Heart right ventricle (tissue), 16 donors: ENCODE data around the gene MBNL2. TPM values are rescaled to one million over a fixed set of nuclear protein-coding genes. Genes with fewer than 3 reads are reported as not detected.
A peak's percentile ranks its signal among the peaks of the same experiment; 100 is the strongest.

Source experiments
- ATAC-seq, 8 donors: fragments of 200-7000 bp; cut with Tn5 transposase; one replicate each; pipeline ENCODE4 v1.9.1; 2020; ENCODE audit warnings: mild to moderate bottlenecking in 8 of 8, moderate library complexity in 8 of 8, moderate number of reproducible peaks in 1 of 8
- DNase-seq, 2 donors: peaks; one replicate each; pipeline ENCODE4 v3.0.0-alpha.2; 2020
- H3K27ac ChIP-seq, 10 donors: fragments of 200-600 bp; sonication (generic) in 2 of 10; one replicate each; pipeline versions ENCODE4 v1.5.0 to v1.8.0; 2020 to 2022; ENCODE audit warnings: mild to moderate bottlenecking in 3 of 10
- H3K27me3 ChIP-seq, 7 donors: fragments of 200-600 bp; one replicate each; pipeline ENCODE4 v1.8.0; 2021 to 2022; ENCODE audit warnings: mild to moderate bottlenecking in 2 of 7
- H3K36me3 ChIP-seq, 9 donors: fragments of 200-600 bp; sonication (generic) in 1 of 9; one replicate each; pipeline versions ENCODE4 v1.5.0 to v1.8.0; 2020 to 2022; ENCODE audit warnings: mild to moderate bottlenecking in 2 of 9
- H3K4me1 ChIP-seq, 9 donors: fragments of 200-600 bp; sonication (generic) in 1 of 9; one replicate each; pipeline versions ENCODE4 v1.5.0 to v1.8.0; 2020 to 2022; ENCODE audit warnings: mild to moderate bottlenecking in 4 of 9
- H3K4me3 ChIP-seq, 10 donors: fragments of 200-600 bp; sonication (generic) in 2 of 10; one replicate each; pipeline versions ENCODE4 v1.5.0 to v1.8.0; 2020 to 2022; ENCODE audit warnings: mild to moderate bottlenecking in 7 of 10, moderate library complexity in 2 of 10
- H3K9me3 ChIP-seq, 11 donors: fragments of 200-600 bp in 10 of 11; sonication (generic) in 2 of 11; one replicate each; pipeline versions ENCODE4 v1.5.0 to v1.8.0; 2013 to 2022; ENCODE audit warnings: mild to moderate bottlenecking in 2 of 11, control low read depth in 1 of 11, moderate library complexity in 1 of 11
- WGBS, 2 donors: extraction: QIAGEN DNeasy Blood & Tissue Kit; methylation state at CpG; one replicate each; pipeline ENCODE4 v1.1.7; 2013; ENCODE audit warnings: inconsistent platforms in 1 of 2; 5-methylcytosine and 5-hydroxymethylcytosine counted together
- intact Hi-C, 10 donors: fragments of 100-400 bp; cut with DNase I; formaldehyde crosslinking; loops; one replicate each; pipeline versions ENCODE4 v1.11.1 to v1.14.2; 2022
- polyA plus RNA-seq, 2 donors: library from polyadenylated mRNA; stranded (reverse); fragments of 200-250 nt; gene quantifications; one replicate each; pipeline ENCODE4 v1.2.3, GENCODE V29; 2013
- total RNA-seq, 10 donors: library from RNA; stranded (reverse); fragmentation: NEBNext Ultra II Directional in 3 of 10; extraction: Animal tissue kit (Norgen Biotek cat#: 25700) in 3 of 10; gene quantifications; one replicate each; pipeline versions ENCODE4 v1.2.1 to v1.2.4, GENCODE V29; 2021 to 2023
- TF ChIP-seq, protein P1 (sequence below), 9 donors: fragments of 200-600 bp; sonication (generic) in 2 of 9; IDR thresholded peaks; one replicate each; pipeline versions ENCODE4 v1.5.0 to v1.8.0; 2021 to 2022; ENCODE audit warnings: antibody characterized with exemption in 9 of 9, mild to moderate bottlenecking in 5 of 9, moderate library complexity in 1 of 9
- donor health status: Arrhythmogenic right ventricular cardiomyopathy.
- donor health status: ischemic (EF 13 %, LVEDD 7.1; RV severe dilation, severe dysfunction).
- donor health status: healthy with polysubstance abuse.
- donor health status: DM: no; HTN: yes; CAD: no.
- donor health status: DM: no; HTN: no; CAD: no.
- donor health status: ischemic (EF 25% LVEDD 6.9; RV normal size, moderate dysfunction).
- donor health status: ischemic (EF 25% LVEDD 5.7; RV mildly dilated, moderate dysfunction).
- donor health status: healthy.
- donor health status: DM: yes; HTN: yes; CAD: no.
- donor health status: Ischemic cardiomyopathy.
- donor health status: ischemic (EF 35%, LVEDD 5.7; RV mildly dilated, moderate dysfunction).
- donor health status: nonischemic (EF 11% LVEDD 7.7; RV severe dilation, severe dysfunction).
- donor health status: DM: yes; HTN: yes; CAD: no.
- donor health status: PGD.
- donor health status: ischemic (EF 29% LVEDD 5.4; RV normal size, mild dysfunction).
- donor health status: nonischemic (EF 23%, LVEDD 6.1; RV moderate dilation, normal function).

Gene MBNL2
- total and polyA plus RNA-seq, 12 donors = 17.2 to 95.0 (median 83.2) TPM

DNA sequence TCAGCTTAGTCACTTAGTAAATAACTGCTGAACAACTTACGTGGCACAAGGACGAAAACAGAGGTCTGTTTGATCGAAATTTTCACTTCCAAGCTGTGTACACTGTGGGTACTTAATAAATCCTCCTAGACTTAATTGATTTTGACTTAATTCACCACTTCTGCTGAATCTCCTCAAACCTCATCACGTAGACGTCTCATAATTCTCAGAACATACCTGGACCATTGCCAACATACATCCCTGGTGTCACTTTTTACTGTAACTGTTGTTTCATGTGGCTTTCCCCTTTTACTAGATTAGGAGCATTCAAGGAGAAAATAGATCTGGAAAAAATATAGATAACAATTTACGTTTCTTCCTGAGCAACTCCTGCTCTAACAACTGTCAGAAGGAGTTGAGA, 105.0 kb downstream of the MBNL2 start:
- DNase-seq (no peak), ATAC-seq (no peak)
- H3K4me3 ChIP-seq = no peak overlapping the region
- H3K36me3 ChIP-seq = no peaks in the 10 kb centered on the region
- H3K4me1 ChIP-seq = peaks cover 5 to 94% (median 48%) of the 10 kb centered on the region in 9 donors
- peak overlapping the region in 1 of 10 donors; percentile 3 for H3K27ac ChIP-seq
- TF ChIP-seq, protein P1, sequence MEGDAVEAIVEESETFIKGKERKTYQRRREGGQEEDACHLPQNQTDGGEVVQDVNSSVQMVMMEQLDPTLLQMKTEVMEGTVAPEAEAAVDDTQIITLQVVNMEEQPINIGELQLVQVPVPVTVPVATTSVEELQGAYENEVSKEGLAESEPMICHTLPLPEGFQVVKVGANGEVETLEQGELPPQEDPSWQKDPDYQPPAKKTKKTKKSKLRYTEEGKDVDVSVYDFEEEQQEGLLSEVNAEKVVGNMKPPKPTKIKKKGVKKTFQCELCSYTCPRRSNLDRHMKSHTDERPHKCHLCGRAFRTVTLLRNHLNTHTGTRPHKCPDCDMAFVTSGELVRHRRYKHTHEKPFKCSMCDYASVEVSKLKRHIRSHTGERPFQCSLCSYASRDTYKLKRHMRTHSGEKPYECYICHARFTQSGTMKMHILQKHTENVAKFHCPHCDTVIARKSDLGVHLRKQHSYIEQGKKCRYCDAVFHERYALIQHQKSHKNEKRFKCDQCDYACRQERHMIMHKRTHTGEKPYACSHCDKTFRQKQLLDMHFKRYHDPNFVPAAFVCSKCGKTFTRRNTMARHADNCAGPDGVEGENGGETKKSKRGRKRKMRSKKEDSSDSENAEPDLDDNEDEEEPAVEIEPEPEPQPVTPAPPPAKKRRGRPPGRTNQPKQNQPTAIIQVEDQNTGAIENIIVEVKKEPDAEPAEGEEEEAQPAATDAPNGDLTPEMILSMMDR (IDR thresholded peaks at IDR 0.05) = no peak
- H3K27me3 ChIP-seq = no peaks in the 10 kb centered on the region
- H3K9me3 ChIP-seq = no peaks in the 10 kb centered on the region
- intact Hi-C loops = loop anchor here in 1 of 10 donors (10.0 kb wide), 1 partner anchor 52 kb away; no protein-coding TSS in a partner anchor
- 79 to 82% methylated on average over 6 of the region's 6 CpGs for WGBS, 2 donors

- WGBS, 2 donors = 50 to 63% methylated on average over 4 of the region's 4 CpGs
- TF ChIP-seq, protein P1 (IDR thresholded peaks at IDR 0.05) = no peak
- peak in 1 of 8 donors; percentile 4 for ATAC-seq
These were observed 105.5 kb downstream of the MBNL2 start for GRCh38 chr13:97327506-97328221.

DNA sequence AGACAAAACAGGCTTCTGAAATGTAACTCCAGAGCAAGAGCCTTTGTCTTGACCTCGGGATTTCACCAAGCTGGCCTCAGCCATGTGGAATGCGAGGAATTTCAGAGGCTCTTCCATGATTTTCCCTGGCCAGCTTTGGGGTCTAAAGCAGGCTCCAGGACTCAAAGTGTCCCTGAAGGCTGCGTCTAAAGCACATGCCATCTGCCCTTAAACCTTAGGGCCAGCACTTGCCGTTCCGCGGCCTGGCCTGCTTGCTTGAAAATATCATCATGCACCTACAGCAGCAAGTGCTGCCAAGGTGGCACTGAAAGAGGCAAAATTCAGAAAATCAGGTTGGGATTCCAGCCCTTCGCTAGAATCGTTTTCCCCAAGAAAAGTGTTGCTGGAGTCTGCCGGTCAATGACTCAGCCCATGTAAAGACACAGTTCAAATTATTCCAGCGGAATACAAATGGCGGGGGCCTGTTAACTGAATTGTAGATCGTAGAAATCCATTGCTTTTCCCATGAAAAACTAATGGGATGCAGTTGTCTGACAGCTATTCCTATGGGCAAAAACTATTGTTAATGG, 106.2 kb downstream of the MBNL2 start:
- ATAC-seq (peak in 7 of 8 donors; percentile 37 to 59 (median 46)), DNase-seq (no peak)
- intact Hi-C loops = loop anchor here in 1 of 10 donors (10.0 kb wide), 1 partner anchor 54 kb away; no protein-coding TSS in a partner anchor
- Histone ChIP-seq H3K27me3 (no peaks in the 10 kb centered on the region), H3K36me3 (no peaks in the 10 kb centered on the region), H3K27ac (peak overlapping the region in 3 of 10 donors; percentile 5 to 53 (median 6)), H3K4me1 (peaks cover 5 to 94% (median 48%) of the 10 kb centered on the region in 9 donors), H3K4me3 (no peak overlapping the region), H3K9me3 (no peaks in the 10 kb centered on the region)
- WGBS, 2 donors = 48 to 59% methylated on average over 12 of the region's 12 CpGs
- TF ChIP-seq, protein P1 (IDR thresholded peaks at IDR 0.05) = no peak

More at GRCh38 chr13:97327506-97328221, 105.5 kb downstream of the MBNL2 start:
- peak overlapping the region in 3 of 10 donors; percentile 3 to 53 (median 6) for H3K27ac ChIP-seq
- intact Hi-C loops = loop anchor here in 1 of 10 donors (10.0 kb wide), 1 partner anchor 53 kb away; no protein-coding TSS in a partner anchor
- no peak for DNase-seq
- H3K4me3 ChIP-seq = no peak overlapping the region
- H3K4me1 ChIP-seq = peaks cover 5 to 94% (median 47%) of the 10 kb centered on the region in 9 donors
- H3K27me3 ChIP-seq = no peaks in the 10 kb centered on the region
- H3K9me3 ChIP-seq = no peaks in the 10 kb centered on the region
- H3K36me3 ChIP-seq = no peaks in the 10 kb centered on the region

- H3K4me1 ChIP-seq = peaks cover 5 to 94% (median 40%) of the 10 kb centered on the region in 9 donors
- TF ChIP-seq, protein P1 (IDR thresholded peaks at IDR 0.05) = no peak
- ATAC-seq = peak in 4 of 8 donors; percentile 32 to 68 (median 65)
- intact Hi-C loops = loop anchor here in 1 of 10 donors (10.0 kb wide), 1 partner anchor 55 kb away; no protein-coding TSS in a partner anchor
- peaks cover 0 to 3% (median 0%) of the 10 kb centered on the region in 9 donors for H3K36me3 ChIP-seq
- H3K4me3 ChIP-seq = no peak overlapping the region
- H3K9me3 ChIP-seq = no peaks in the 10 kb centered on the region
- H3K27ac ChIP-seq = no peak overlapping the region
- no peak for DNase-seq
- 41 to 45% methylated on average over 4 of the region's 4 CpGs for WGBS, 2 donors
- no peaks in the 10 kb centered on the region for H3K27me3 ChIP-seq
These were observed 107.2 kb downstream of the MBNL2 start for GRCh38 chr13:97329331-97329730.
